ENCODE data around the gene TSTD1. TPM values are rescaled to one million over a fixed set of nuclear protein-coding genes. Genes with fewer than 3 reads are reported as not detected.
A peak's percentile ranks its signal among the peaks of the same experiment; 100 is the strongest.

TSTD1 gene
- total and polyA plus RNA-seq, 10 of the 15 experiments (the other 5 are each of a cell fraction or from before 2014, with no cell fraction given), result 33.3 to 145 (median 89.4) TPM

GRCh38 chr1:161069731-161070270 is 31.0 kb upstream of the TSTD1 start, which contains the start of gene ARHGAP30 (continued):
- no peak for TF ChIP-seq ZBTB4 (CRISPR knock-in tag; IDR thresholded peaks at IDR 0.05)
- no peak; the same call in 1 of the 2 replicates for TF ChIP-seq MAX (IDR thresholded peaks at IDR 0.05; ENCODE audit: low read depth, low read length)
- TF ChIP-seq HDGF (IDR thresholded peaks at IDR 0.05), result no peak
- no peak for TF ChIP-seq ASH2L (IDR thresholded peaks at IDR 0.05; ENCODE audit: borderline replicate concordance, low read depth)
- no peak for TF ChIP-seq HSF1 (IDR thresholded peaks at IDR 0.05; ENCODE audit: low read depth, low read length)
- no peak for TF ChIP-seq RCOR1 (conservative IDR thresholded peaks at IDR 0.05; ENCODE audit: low read depth, low read length)
- TF ChIP-seq BCLAF1 (IDR thresholded peaks at IDR 0.05), result no peak
- peak; percentile 12 for TF ChIP-seq SIX5 (IDR thresholded peaks at IDR 0.05; ENCODE audit: low read depth, low read length, severe bottlenecking)
- TF ChIP-seq ATF2 (IDR thresholded peaks at IDR 0.05; ENCODE audit: low read length), result peak; percentile 75; the same call in 1 of the 2 replicates
- TF ChIP-seq EP300 (IDR thresholded peaks at IDR 0.05; ENCODE audit: borderline replicate concordance in 1 of 2, control insufficient read depth in 1 of 2, low read depth in 2 of 2, low read length in 2 of 2), result peak in 1 of 2 experiments; percentile 60; a peak in 3 of 4 replicates
- TF ChIP-seq E2F8 (IDR thresholded peaks at IDR 0.05; ENCODE audit: low read depth, partially characterized antibody), result no peak
- TF ChIP-seq PAX5 (IDR thresholded peaks at IDR 0.05; ENCODE audit: borderline replicate concordance, low read depth, low read length), result peak; percentile 73; the same call in 1 of the 2 replicates
- TF ChIP-seq LARP7 (IDR thresholded peaks at IDR 0.05), result peak; percentile 56; the same call in 1 of the 2 replicates
- no peak for TF ChIP-seq JUND (IDR thresholded peaks at IDR 0.05; ENCODE audit: low read depth, low read length)
- TF ChIP-seq SMAD5 (IDR thresholded peaks at IDR 0.05; ENCODE audit: low read depth), result 0 out of 2 replicates have a peak, but pooled peaks have one; percentile 10
- no peak for TF ChIP-seq SUPT20H (IDR thresholded peaks at IDR 0.05; ENCODE audit: borderline replicate concordance, control insufficient read depth, low read depth, low read length)
